H1 (cell line): ENCODE results near the gene JMJD1C. TPM values are rescaled to one million over a fixed set of nuclear protein-coding genes. Genes with fewer than 3 reads are reported as not detected.

Experiments used
- BACH1 ChIP-seq: IDR thresholded peaks from 2 replicates; pipeline ENCODE4 v1.6.1; 2012; ENCODE audit warnings: low read length, improper control_type of control experiment
- BCL11A ChIP-seq, 2 experiments: IDR thresholded peaks; one replicate each; pipeline ENCODE4 v1.6.1; 2011; ENCODE audit warnings: low read depth in 2 of 2, low read length in 2 of 2, mild to moderate bottlenecking in 2 of 2
- CBX5 ChIP-seq: fragments of 300-800, 300-1000 bp; sonication (generic); IDR thresholded peaks from 2 replicates; pipeline ENCODE4 v1.7.1; 2016; ENCODE audit warnings: antibody characterized with exemption, low read length, low read depth
- KDM5A ChIP-seq: fragments of 200-600 bp; IDR thresholded peaks from 2 replicates; pipeline ENCODE4 v1.7.1; 2012; ENCODE audit warnings: mild to moderate bottlenecking, low read length, inconsistent platforms, mixed read lengths
- YY1 ChIP-seq: IDR thresholded peaks from 2 replicates; pipeline ENCODE4 v1.6.1; 2011; ENCODE audit warnings: low read depth, mild to moderate bottlenecking, low read length
- polyA plus RNA-seq, 7 experiments: library from polyadenylated mRNA; depleted of rRNA in 3 of 7; stranded (reverse) in 5 of 7; unstranded in 2 of 7; fragments of >200 nt in 5 of 7; fragments of 200-250 nt in 2 of 7; gene quantifications; 1 replicate in 5 of 7; 2 replicates in 1 of 7; 4 replicates in 1 of 7; pipeline versions ENCODE4 v1.2.1 to v1.2.3, GENCODE V29; 2011 to 2013; ENCODE audit warnings: missing spikeins in 2 of 7, mixed read lengths in 2 of 7
- total RNA-seq: library from RNA; stranded (reverse); fragmentation: NEBNext Ultra II Directional; extraction: Animal tissue kit (Norgen Biotek cat#: 25700); gene quantifications from 2 replicates; pipeline ENCODE4 v1.2.1, GENCODE V29; 2021
- TF ChIP-seq, protein P1 (sequence below): IDR thresholded peaks from 2 replicates; pipeline ENCODE4 v1.6.1; 2012; ENCODE audit warnings: low read length, inconsistent platforms
- TF ChIP-seq, protein P2 (sequence below): IDR thresholded peaks from 2 replicates; pipeline ENCODE4 v1.6.1; 2012; ENCODE audit warnings: inconsistent platforms

Gene JMJD1C
- total and polyA plus RNA-seq, 2 of the 8 experiments (the other 6 are each of a cell fraction or from before 2014, with no cell fraction given) = 54.5 to 210 TPM

DNA sequence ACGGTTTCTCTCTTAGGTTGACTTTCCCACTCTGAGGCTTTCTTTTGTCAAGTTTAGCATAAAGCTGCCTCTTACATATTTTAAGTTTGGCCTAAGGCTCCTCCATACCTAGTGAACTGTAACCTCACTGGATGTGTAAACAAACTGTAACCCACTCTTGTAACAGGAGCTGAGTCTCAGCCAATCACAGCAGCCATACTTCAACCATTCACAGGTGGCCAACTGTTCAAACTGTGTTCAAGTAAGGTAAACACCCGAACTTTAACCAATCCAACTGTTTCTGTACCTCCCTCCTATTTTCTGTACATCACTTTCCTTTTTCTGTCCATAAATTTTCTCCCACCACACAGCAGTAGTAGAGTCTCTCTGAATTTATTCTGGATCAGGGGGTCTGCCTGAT lies 340.3 kb downstream of the JMJD1C start (continued):
- TF ChIP-seq, protein P1, sequence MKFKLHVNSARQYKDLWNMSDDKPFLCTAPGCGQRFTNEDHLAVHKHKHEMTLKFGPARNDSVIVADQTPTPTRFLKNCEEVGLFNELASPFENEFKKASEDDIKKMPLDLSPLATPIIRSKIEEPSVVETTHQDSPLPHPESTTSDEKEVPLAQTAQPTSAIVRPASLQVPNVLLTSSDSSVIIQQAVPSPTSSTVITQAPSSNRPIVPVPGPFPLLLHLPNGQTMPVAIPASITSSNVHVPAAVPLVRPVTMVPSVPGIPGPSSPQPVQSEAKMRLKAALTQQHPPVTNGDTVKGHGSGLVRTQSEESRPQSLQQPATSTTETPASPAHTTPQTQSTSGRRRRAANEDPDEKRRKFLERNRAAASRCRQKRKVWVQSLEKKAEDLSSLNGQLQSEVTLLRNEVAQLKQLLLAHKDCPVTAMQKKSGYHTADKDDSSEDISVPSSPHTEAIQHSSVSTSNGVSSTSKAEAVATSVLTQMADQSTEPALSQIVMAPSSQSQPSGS = no peak
- TF ChIP-seq, protein P2, sequence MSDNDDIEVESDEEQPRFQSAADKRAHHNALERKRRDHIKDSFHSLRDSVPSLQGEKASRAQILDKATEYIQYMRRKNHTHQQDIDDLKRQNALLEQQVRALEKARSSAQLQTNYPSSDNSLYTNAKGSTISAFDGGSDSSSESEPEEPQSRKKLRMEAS = no peak
- no peak for TF ChIP-seq BCL11A (IDR thresholded peaks at IDR 0.05; ENCODE audit: low read depth in 2 of 2, low read length in 2 of 2)
- TF ChIP-seq CBX5 = no peak
- no peak for TF ChIP-seq YY1
- no peak for TF ChIP-seq BACH1
- no peak for TF ChIP-seq KDM5A
